Measurements from ENCODE around the gene ZNF774. TPM values are rescaled to one million over a fixed set of nuclear protein-coding genes. Genes with fewer than 3 reads are reported as not detected.

The ZNF774 gene
- total RNA-seq, result 1.6 and 1.7 TPM in 2 replicates

GRCh38 chr15:90352107-90352893 lies at the start of gene ZNF774:
Gene ZNF774, plus strand, starts transcription at chr15:90352284. Its CDS starts 2,377 bp downstream, at chr15:90354661.

GRCh38 chr15:90387534-90388461 lies 35.7 kb downstream of the ZNF774 start, which contains the start of gene IQGAP1:
Gene IQGAP1, plus strand, starts transcription at chr15:90388242. Its CDS starts 100 bp downstream, at chr15:90388342.

Small RNA genes lying within 50 kb of the gene (small RNA-seq; reads per million reads assigned to genes)
- not detected for gene NDUFA3P4

Other genes with a start within 250 kb of the ZNF774 start
- gene IDH2, start 249.8 kb upstream of the ZNF774 start, total RNA-seq, result 164 and 219 TPM in 2 replicates
- gene SEMA4B, start 151.0 kb upstream of the ZNF774 start, total RNA-seq, result 31.0 and 59.7 TPM in 2 replicates
- 16.8 and 17.3 TPM in 2 replicates for gene CIB1, start 118.3 kb upstream of the ZNF774 start, total RNA-seq
- gene GDPGP1, start 118.1 kb upstream of the ZNF774 start, total RNA-seq, result 3.8 and 5.9 TPM in 2 replicates
- gene TTLL13, start 102.7 kb upstream of the ZNF774 start, total RNA-seq, result not detected in 2 replicates
- gene NGRN, start 86.6 kb upstream of the ZNF774 start, total RNA-seq, result 57.7 and 82.4 TPM in 2 replicates
- gene IQGAP1, start 36.0 kb downstream of the ZNF774 start, total RNA-seq, result 230 and 336 TPM in 2 replicates
- gene CRTC3, start 177.6 kb downstream of the ZNF774 start, total RNA-seq, result 18.4 and 25.9 TPM in 2 replicates